Measurements from ENCODE around the gene ZNF497. TPM values are rescaled to one million over a fixed set of nuclear protein-coding genes. Genes with fewer than 3 reads are reported as not detected.

ZNF497 gene
- total and polyA plus RNA-seq, 10 of the 15 experiments (the other 5 are each of a cell fraction or from before 2014, with no cell fraction given) = 0.09 to 0.82 (median 0.28) TPM

DNA sequence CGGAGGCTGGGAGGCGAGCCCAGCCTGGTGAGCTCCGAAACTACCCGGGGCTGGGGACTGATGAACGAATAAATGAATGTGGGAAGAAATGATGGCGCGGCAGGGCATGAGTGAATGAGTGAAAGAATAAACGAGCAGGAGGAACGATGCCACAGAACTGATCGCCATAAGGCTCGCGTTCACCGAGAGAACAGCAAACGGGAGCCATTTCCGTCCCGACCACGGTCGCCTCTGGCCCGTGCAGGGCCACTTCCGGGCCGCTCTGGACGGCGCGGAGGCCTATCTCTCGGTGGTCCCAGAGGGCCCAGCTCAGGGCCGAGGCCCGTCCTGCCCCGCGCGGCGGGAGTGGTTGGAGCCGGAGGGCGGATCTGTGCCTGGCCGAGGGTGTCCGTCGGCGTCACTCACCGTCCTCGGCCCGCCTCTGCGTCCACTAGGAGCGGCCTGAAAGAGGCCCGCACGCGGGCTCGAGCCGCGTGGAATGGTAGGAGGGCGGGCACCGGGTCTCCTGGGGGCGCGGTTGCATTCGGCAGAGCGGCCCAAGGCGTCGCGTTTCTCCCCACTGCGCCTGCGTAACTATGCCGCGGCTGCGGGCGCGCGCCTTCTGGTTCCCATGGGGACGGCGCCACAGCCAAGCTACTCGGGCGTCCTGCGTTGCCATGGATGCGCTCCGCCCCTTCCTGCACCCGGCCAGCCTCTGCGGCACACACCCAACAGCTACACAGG lies at the start of gene ZNF497 (continued):
- TF ChIP-seq, protein P1, sequence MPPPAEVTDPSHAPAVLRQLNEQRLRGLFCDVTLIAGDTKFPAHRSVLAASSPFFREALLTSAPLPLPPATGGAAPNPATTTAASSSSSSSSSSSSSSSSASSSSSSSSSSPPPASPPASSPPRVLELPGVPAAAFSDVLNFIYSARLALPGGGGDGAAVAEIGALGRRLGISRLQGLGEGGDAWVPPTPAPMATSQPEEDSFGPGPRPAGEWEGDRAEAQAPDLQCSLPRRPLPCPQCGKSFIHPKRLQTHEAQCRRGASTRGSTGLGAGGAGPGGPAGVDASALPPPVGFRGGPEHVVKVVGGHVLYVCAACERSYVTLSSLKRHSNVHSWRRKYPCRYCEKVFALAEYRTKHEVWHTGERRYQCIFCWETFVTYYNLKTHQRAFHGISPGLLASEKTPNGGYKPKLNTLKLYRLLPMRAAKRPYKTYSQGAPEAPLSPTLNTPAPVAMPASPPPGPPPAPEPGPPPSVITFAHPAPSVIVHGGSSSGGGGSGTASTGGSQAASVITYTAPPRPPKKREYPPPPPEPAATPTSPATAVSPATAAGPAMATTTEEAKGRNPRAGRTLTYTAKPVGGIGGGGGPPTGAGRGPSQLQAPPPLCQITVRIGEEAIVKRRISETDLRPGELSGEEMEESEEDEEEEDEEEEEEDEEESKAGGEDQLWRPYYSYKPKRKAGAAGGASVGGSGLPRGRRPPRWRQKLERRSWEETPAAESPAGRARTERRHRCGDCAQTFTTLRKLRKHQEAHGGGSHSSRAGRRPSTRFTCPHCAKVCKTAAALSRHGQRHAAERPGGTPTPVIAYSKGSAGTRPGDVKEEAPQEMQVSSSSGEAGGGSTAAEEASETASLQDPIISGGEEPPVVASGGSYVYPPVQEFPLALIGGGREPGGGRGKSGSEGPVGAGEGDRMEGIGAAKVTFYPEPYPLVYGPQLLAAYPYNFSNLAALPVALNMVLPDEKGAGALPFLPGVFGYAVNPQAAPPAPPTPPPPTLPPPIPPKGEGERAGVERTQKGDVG (CRISPR knock-in tag; IDR thresholded peaks at IDR 0.05) = no peak
- TF ChIP-seq SPI1 (IDR thresholded peaks at IDR 0.05; ENCODE audit: borderline replicate concordance, insufficient read depth, low read depth, low read length) = no peak
- TF ChIP-seq MTA3 (IDR thresholded peaks at IDR 0.05; ENCODE audit: borderline replicate concordance, low read length) = no peak
- TF ChIP-seq, protein P2, sequence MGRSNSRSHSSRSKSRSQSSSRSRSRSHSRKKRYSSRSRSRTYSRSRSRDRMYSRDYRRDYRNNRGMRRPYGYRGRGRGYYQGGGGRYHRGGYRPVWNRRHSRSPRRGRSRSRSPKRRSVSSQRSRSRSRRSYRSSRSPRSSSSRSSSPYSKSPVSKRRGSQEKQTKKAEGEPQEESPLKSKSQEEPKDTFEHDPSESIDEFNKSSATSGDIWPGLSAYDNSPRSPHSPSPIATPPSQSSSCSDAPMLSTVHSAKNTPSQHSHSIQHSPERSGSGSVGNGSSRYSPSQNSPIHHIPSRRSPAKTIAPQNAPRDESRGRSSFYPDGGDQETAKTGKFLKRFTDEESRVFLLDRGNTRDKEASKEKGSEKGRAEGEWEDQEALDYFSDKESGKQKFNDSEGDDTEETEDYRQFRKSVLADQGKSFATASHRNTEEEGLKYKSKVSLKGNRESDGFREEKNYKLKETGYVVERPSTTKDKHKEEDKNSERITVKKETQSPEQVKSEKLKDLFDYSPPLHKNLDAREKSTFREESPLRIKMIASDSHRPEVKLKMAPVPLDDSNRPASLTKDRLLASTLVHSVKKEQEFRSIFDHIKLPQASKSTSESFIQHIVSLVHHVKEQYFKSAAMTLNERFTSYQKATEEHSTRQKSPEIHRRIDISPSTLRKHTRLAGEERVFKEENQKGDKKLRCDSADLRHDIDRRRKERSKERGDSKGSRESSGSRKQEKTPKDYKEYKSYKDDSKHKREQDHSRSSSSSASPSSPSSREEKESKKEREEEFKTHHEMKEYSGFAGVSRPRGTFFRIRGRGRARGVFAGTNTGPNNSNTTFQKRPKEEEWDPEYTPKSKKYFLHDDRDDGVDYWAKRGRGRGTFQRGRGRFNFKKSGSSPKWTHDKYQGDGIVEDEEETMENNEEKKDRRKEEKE (IDR thresholded peaks at IDR 0.05) = no peak
- no peak for TF ChIP-seq YBX1 (IDR thresholded peaks at IDR 0.05)
- 0 out of 2 replicates have a peak, but pooled peaks have one; percentile 9 for TF ChIP-seq MYB (IDR thresholded peaks at IDR 0.05; ENCODE audit: borderline replicate concordance, low read depth, low read length)
- TF ChIP-seq LARP7 (IDR thresholded peaks at IDR 0.05) = peak; percentile 96
- TF ChIP-seq NFYA (IDR thresholded peaks at IDR 0.05; ENCODE audit: borderline replicate concordance, low read depth, low read length) = no peak
- no peak for TF ChIP-seq ASH2L (IDR thresholded peaks at IDR 0.05; ENCODE audit: borderline replicate concordance, low read depth)
- TF ChIP-seq MYC (IDR thresholded peaks at IDR 0.05; ENCODE audit: insufficient read depth, insufficient read length, insufficient replicate concordance, low read length, severe bottlenecking) = peak; percentile 81
- TF ChIP-seq, protein P3, sequence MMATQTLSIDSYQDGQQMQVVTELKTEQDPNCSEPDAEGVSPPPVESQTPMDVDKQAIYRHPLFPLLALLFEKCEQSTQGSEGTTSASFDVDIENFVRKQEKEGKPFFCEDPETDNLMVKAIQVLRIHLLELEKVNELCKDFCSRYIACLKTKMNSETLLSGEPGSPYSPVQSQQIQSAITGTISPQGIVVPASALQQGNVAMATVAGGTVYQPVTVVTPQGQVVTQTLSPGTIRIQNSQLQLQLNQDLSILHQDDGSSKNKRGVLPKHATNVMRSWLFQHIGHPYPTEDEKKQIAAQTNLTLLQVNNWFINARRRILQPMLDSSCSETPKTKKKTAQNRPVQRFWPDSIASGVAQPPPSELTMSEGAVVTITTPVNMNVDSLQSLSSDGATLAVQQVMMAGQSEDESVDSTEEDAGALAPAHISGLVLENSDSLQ (IDR thresholded peaks at IDR 0.05) = peak; percentile 88
- TF ChIP-seq NFIC (IDR thresholded peaks at IDR 0.05; ENCODE audit: low read depth, low read length) = no peak
- TF ChIP-seq ZZZ3 (IDR thresholded peaks at IDR 0.05; ENCODE audit: control insufficient read depth, insufficient read length, low read depth) = no peak
- 0 out of 4 replicates have a peak, but pooled peaks of 1 of the 2 experiments have one; percentile 8 for TF ChIP-seq EP300 (IDR thresholded peaks at IDR 0.05; ENCODE audit: borderline replicate concordance in 1 of 2, control insufficient read depth in 1 of 2, low read depth in 2 of 2, low read length in 2 of 2)
- no peak for TF ChIP-seq CBX5 (IDR thresholded peaks at IDR 0.05; ENCODE audit: low read depth)
- TF ChIP-seq, protein P4, sequence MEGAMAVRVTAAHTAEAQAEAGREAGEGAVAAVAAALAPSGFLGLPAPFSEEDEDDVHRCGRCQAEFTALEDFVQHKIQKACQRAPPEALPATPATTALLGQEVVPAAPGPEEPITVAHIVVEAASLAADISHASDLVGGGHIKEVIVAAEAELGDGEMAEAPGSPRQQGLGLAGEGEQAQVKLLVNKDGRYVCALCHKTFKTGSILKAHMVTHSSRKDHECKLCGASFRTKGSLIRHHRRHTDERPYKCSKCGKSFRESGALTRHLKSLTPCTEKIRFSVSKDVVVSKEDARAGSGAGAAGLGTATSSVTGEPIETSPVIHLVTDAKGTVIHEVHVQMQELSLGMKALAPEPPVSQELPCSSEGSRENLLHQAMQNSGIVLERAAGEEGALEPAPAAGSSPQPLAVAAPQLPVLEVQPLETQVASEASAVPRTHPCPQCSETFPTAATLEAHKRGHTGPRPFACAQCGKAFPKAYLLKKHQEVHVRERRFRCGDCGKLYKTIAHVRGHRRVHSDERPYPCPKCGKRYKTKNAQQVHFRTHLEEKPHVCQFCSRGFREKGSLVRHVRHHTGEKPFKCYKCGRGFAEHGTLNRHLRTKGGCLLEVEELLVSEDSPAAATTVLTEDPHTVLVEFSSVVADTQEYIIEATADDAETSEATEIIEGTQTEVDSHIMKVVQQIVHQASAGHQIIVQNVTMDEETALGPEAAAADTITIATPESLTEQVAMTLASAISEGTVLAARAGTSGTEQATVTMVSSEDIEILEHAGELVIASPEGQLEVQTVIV (IDR thresholded peaks at IDR 0.05; ENCODE audit: borderline replicate concordance, partially characterized antibody) = peak; percentile 11
- TF ChIP-seq, protein P5, sequence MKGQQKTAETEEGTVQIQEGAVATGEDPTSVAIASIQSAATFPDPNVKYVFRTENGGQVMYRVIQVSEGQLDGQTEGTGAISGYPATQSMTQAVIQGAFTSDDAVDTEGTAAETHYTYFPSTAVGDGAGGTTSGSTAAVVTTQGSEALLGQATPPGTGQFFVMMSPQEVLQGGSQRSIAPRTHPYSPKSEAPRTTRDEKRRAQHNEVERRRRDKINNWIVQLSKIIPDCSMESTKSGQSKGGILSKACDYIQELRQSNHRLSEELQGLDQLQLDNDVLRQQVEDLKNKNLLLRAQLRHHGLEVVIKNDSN (IDR thresholded peaks at IDR 0.05; ENCODE audit: borderline replicate concordance, extremely low read length, insufficient read depth, low read depth, low read length) = no peak

All from GM12878 (cell line).